IMR-90 (cell line): ENCODE data around the gene LRFN5. TPM values are rescaled to one million over a fixed set of nuclear protein-coding genes. Genes with fewer than 3 reads are reported as not detected.

Experiments
- ATAC-seq: fragments of 200-7000 bp; cut with Tn5 transposase; 2 replicates; pipeline ENCODE4 v1.9.1; 2020; ENCODE audit warnings: low read depth, mild to moderate bottlenecking, moderate library complexity
- BruUV-seq: library from RNA; stranded (reverse); fragments of 400-500 nt; replicated peaks from 2 replicates; lab custom pipeline; 2021; lab: Mats Ljungman, UMichigan
- CTCF ChIA-PET: fragments of 300-600 bp; formaldehyde crosslinking; extraction: SDS; loops from one replicate; lab custom pipeline; 2021; ENCODE audit warnings: antibody characterized with exemption; lab: Yijun Ruan, JAX
- POLR2A ChIA-PET: fragments of 300-600 bp; sonication (Branson Sonifier 250); formaldehyde crosslinking; loops from one replicate; lab custom pipeline; 2022; ENCODE audit warnings: antibody characterized with exemption; ENCODE audit not compliant: unreplicated experiment; lab: Charles Lee
- DNase-seq: peaks from one replicate; pipeline ENCODE4 v3.0.0; 2013
- H2AFZ ChIP-seq: replicated peaks from 2 replicates; pipeline ENCODE3; 2013; ENCODE audit warnings: low read length, mild to moderate bottlenecking; ENCODE audit not compliant: poor library complexity
- H2AK5ac ChIP-seq: 2 replicates; pipeline ENCODE4 v1.6.1; 2013; ENCODE audit warnings: low read depth, low read length, inconsistent platforms
- H2AK9ac ChIP-seq: replicated peaks from 2 replicates; pipeline ENCODE3; 2013; ENCODE audit warnings: mild to moderate bottlenecking, low read depth, low read length, moderate library complexity; ENCODE audit not compliant: poor library complexity
- H2BK120ac ChIP-seq: 2 replicates; pipeline ENCODE4 v1.6.1; 2013; ENCODE audit warnings: low read depth, low read length, inconsistent platforms
- H2BK15ac ChIP-seq: 3 replicates; pipeline ENCODE4 v1.6.1; 2013; ENCODE audit warnings: low read depth, low read length, inconsistent platforms
- H2BK20ac ChIP-seq: 2 replicates; pipeline ENCODE4 v1.6.1; 2013; ENCODE audit warnings: low read depth, mild to moderate bottlenecking, inconsistent platforms, low read length, moderate library complexity
- H2BK5ac ChIP-seq: 2 replicates; pipeline ENCODE4 v1.6.1; 2013; ENCODE audit warnings: mild to moderate bottlenecking, low read depth, low read length, inconsistent platforms; ENCODE audit not compliant: poor library complexity, severe bottlenecking
- H3K14ac ChIP-seq: replicated peaks from 2 replicates; pipeline ENCODE4 v1.6.1; 2013; ENCODE audit warnings: low read depth, low read length, inconsistent platforms
- H3K18ac ChIP-seq: 2 replicates; pipeline ENCODE4 v1.6.1; 2013; ENCODE audit warnings: low read depth, low read length, control low read depth
- H3K23ac ChIP-seq: 2 replicates; pipeline ENCODE4 v1.6.1; 2013; ENCODE audit warnings: low read depth, low read length, inconsistent platforms
- H3K27ac ChIP-seq: 2 replicates; pipeline ENCODE4 v1.5.1; 2013; ENCODE audit warnings: mild to moderate bottlenecking, control low read depth, low read length; ENCODE audit not compliant: insufficient read depth
- H3K27me3 ChIP-seq: 2 replicates; pipeline ENCODE4 v1.6.1; 2013; ENCODE audit warnings: low read length; ENCODE audit not compliant: control insufficient read depth, insufficient read depth
- H3K36me3 ChIP-seq: 2 replicates; pipeline ENCODE4 v1.6.1; 2013; ENCODE audit warnings: low read length, mixed read lengths; ENCODE audit not compliant: control insufficient read depth, insufficient read depth
- H3K4ac ChIP-seq: 2 replicates; pipeline ENCODE4 v1.6.1; 2013; ENCODE audit warnings: low read depth, low read length, inconsistent platforms
- H3K4me1 ChIP-seq: 2 replicates; pipeline ENCODE4 v1.6.1; 2013; ENCODE audit warnings: low read length, mixed read lengths; ENCODE audit not compliant: control insufficient read depth, insufficient read depth
- H3K4me2 ChIP-seq: 2 replicates; pipeline ENCODE4 v1.6.1; 2013; ENCODE audit warnings: low read depth, mild to moderate bottlenecking, control low read depth, low read length, moderate library complexity
- H3K4me3 ChIP-seq: 2 replicates; pipeline ENCODE4 v1.5.1; 2013; ENCODE audit warnings: low read depth, mild to moderate bottlenecking, control low read depth, low read length, moderate library complexity; ENCODE audit not compliant: insufficient read depth
- H3K56ac ChIP-seq: 2 replicates; pipeline ENCODE4 v1.6.1; 2013; ENCODE audit warnings: low read length, inconsistent platforms; ENCODE audit not compliant: insufficient read depth; ENCODE audit errors: extremely low read depth
- H3K79me1 ChIP-seq, 2 experiments: 2 replicates each; pipeline ENCODE4 v1.6.1; 2013; ENCODE audit warnings: low read length in 2 of 2, inconsistent platforms in 1 of 2, low read depth in 1 of 2
- H3K9ac ChIP-seq: 2 replicates; pipeline ENCODE4 v1.6.1; 2013; ENCODE audit warnings: low read depth, low read length, control low read depth
- H3K9me1 ChIP-seq: 2 replicates; pipeline ENCODE4 v1.6.1; 2013; ENCODE audit warnings: low read length, inconsistent platforms; ENCODE audit not compliant: insufficient read depth
- H3K9me3 ChIP-seq: 2 replicates; pipeline ENCODE4 v1.6.1; 2013; ENCODE audit warnings: low read length; ENCODE audit not compliant: control insufficient read depth, insufficient read depth
- H4K20me1 ChIP-seq: 2 replicates; pipeline ENCODE4 v1.6.1; 2013; ENCODE audit warnings: low read length, inconsistent platforms; ENCODE audit not compliant: insufficient read depth
- H4K5ac ChIP-seq: 2 replicates; pipeline ENCODE4 v1.6.1; 2013; ENCODE audit warnings: mild to moderate bottlenecking, low read depth, low read length, control low read depth
- H4K8ac ChIP-seq, 2 experiments: 2 replicates each; pipeline ENCODE4 v1.6.1; 2013; ENCODE audit warnings: low read depth in 2 of 2, low read length in 2 of 2, control low read depth in 1 of 2, inconsistent platforms in 1 of 2
- H4K91ac ChIP-seq: 2 replicates; pipeline ENCODE4 v1.6.1; 2013; ENCODE audit warnings: low read depth, low read length, inconsistent platforms; ENCODE audit not compliant: insufficient read depth
- BHLHE40 ChIP-seq: fragments of 150-350 bp; IDR thresholded peaks from 2 replicates; pipeline ENCODE4 v1.6.1; 2016; ENCODE audit warnings: mild to moderate bottlenecking, low read depth, low read length
- CEBPB ChIP-seq: IDR thresholded peaks from 2 replicates; pipeline ENCODE4 v1.6.1; 2012; ENCODE audit warnings: low read depth, low read length, improper control_type of control experiment
- CHD1 ChIP-seq: IDR thresholded peaks from 2 replicates; pipeline ENCODE4 v1.6.1; 2012; ENCODE audit warnings: low read depth, low read length, improper control_type of control experiment
- FOS ChIP-seq: fragments of 150-350 bp; IDR thresholded peaks from 2 replicates; pipeline ENCODE4 v1.6.1; 2016; ENCODE audit warnings: low read depth, low read length
- MAFK ChIP-seq: IDR thresholded peaks from 2 replicates; pipeline ENCODE4 v1.6.1; 2012; ENCODE audit warnings: low read depth, low read length, improper control_type of control experiment
- MAZ ChIP-seq: IDR thresholded peaks from 2 replicates; pipeline ENCODE4 v1.6.1; 2012; ENCODE audit warnings: low read depth, mild to moderate bottlenecking, low read length, improper control_type of control experiment, moderate library complexity, borderline replicate concordance
- MXI1 ChIP-seq: IDR thresholded peaks from 2 replicates; pipeline ENCODE4 v1.6.1; 2012; ENCODE audit warnings: low read depth, mild to moderate bottlenecking, low read length, moderate library complexity, borderline replicate concordance
- NFE2L2 ChIP-seq: fragments of 150-350 bp; IDR thresholded peaks from 2 replicates; pipeline ENCODE4 v1.6.1; 2016; ENCODE audit warnings: low read depth, mild to moderate bottlenecking, low read length
- POLR2A ChIP-seq: IDR thresholded peaks from 2 replicates; pipeline ENCODE4 v1.6.1; 2012; ENCODE audit warnings: mild to moderate bottlenecking, low read depth, low read length
- RAD21 ChIP-seq: IDR thresholded peaks from 2 replicates; pipeline ENCODE4 v1.6.1; 2012; ENCODE audit warnings: low read length, improper control_type of control experiment
- RCOR1 ChIP-seq: IDR thresholded peaks from 2 replicates; pipeline ENCODE4 v1.6.1; 2012; ENCODE audit warnings: mild to moderate bottlenecking, low read length, improper control_type of control experiment; ENCODE audit not compliant: insufficient replicate concordance
- RFX5 ChIP-seq: IDR thresholded peaks from 2 replicates; pipeline ENCODE4 v1.8.0; 2012; ENCODE audit warnings: low read depth, mild to moderate bottlenecking, low read length, moderate library complexity
- SMC3 ChIP-seq: fragments of 150-350 bp; IDR thresholded peaks from 2 replicates; pipeline ENCODE4 v1.6.1; 2016; ENCODE audit warnings: low read depth, mild to moderate bottlenecking, antibody characterized with exemption, low read length, moderate library complexity
- USF2 ChIP-seq: fragments of 150-350 bp; IDR thresholded peaks from 2 replicates; pipeline ENCODE4 v1.6.1; 2017; ENCODE audit warnings: mild to moderate bottlenecking, antibody characterized with exemption, low read length, low read depth
- WGBS, 2 experiments: methylation state at CpG; one replicate each; pipeline versions ENCODE4 v1.1.5 to v1.1.7; 2013; ENCODE audit warnings: missing lambda C conversion rate in 2 of 2; ENCODE audit not compliant: insufficient read length in 1 of 2; ENCODE audit errors: extremely low coverage in 2 of 2; 5-methylcytosine and 5-hydroxymethylcytosine counted together
- dilution Hi-C: fragments of 300-500 bp; cut with HindIII; formaldehyde crosslinking; loops from one replicate; pipeline ENCODE4 v1.14.3; 2018; ENCODE audit warnings: low sequenced_read_pairs; ENCODE audit not compliant: unreplicated experiment
- in situ Hi-C: fragments of 300-500 bp; cut with MboI; formaldehyde crosslinking; loops from 3 replicates; pipeline ENCODE4 v1.14.3; 2019; ENCODE audit warnings: low sequenced_read_pairs, inconsistent platforms, mixed read lengths
- intact Hi-C: fragments of 100-400 bp; cut with micrococcal nuclease; formaldehyde crosslinking; loops from 2 replicates; pipeline ENCODE4 v1.10.0; 2022
- polyA plus RNA-seq, 3 experiments: library from polyadenylated mRNA; depleted of rRNA; stranded (reverse); fragments of >200 nt; gene quantifications; 2 replicates each; pipeline ENCODE4 v1.2.3, GENCODE V29; 2012; ENCODE audit warnings: low replicate concordance in 1 of 3
- total RNA-seq: library from RNA; depleted of rRNA; stranded (reverse); fragments of >200 nt; gene quantifications from 2 replicates; pipeline ENCODE4 v1.2.3, GENCODE V29; 2012
- TF ChIP-seq, protein P1 (sequence below): conservative IDR thresholded peaks from 2 replicates; pipeline ENCODE4 v1.5.1; 2012; ENCODE audit warnings: mild to moderate bottlenecking, low read depth, low read length, improper control_type of control experiment
- TF ChIP-seq, protein P2 (sequence below): fragments of 150-350 bp; IDR thresholded peaks from 2 replicates; pipeline ENCODE4 v1.6.1; 2016; ENCODE audit warnings: low read depth, mild to moderate bottlenecking, low read length, moderate library complexity, borderline replicate concordance

The LRFN5 gene
- total and polyA plus RNA-seq, 2 of the 4 experiments (the other 2 are of a cell fraction) = 1.8 to 3.6 TPM

DNA sequence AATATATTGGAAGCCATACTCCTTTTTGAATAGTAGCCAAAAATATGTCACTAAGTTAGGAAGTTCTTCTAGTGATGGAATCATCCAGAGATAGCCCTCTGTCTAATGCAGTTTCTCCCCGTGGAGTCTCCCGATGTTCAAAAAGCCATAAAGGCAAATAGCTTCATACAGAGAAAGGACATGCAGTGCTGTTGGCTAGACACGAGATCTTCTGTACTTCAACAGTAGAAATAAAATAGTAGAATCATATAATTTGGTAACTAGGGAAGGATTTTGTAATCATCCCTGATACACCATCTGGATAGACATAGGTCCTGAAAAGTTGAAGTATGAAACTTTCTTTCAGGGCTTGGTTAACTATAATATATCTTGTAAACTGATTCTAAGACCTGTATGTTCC, 27.6 kb downstream of the LRFN5 start:
- Histone ChIP-seq H3K4me2 (no peak overlapping the region), H2AK9ac (no peak overlapping the region), H4K20me1 (no peaks in the 10 kb centered on the region), H3K18ac (no peak overlapping the region), H3K4me3 (no peak overlapping the region), H2AK5ac (no peak overlapping the region), H3K56ac (no peak overlapping the region), H3K36me3 (no peaks in the 10 kb centered on the region), H3K23ac (no peak overlapping the region), H2BK20ac (no peak overlapping the region), H2BK5ac (no peak overlapping the region), H2BK15ac (no peak overlapping the region), H3K4ac (no peak overlapping the region), H3K14ac (no peak overlapping the region), H3K27me3 (no peaks in the 10 kb centered on the region), H3K9ac (no peak overlapping the region), H3K79me1 (no peaks in the 10 kb centered on the region), H3K27ac (no peak overlapping the region), H4K5ac (no peak overlapping the region), H3K4me1 (no peaks in the 10 kb centered on the region), H4K8ac (no peak overlapping the region), H3K9me1 (no peaks in the 10 kb centered on the region), H3K9me3 (no peaks in the 10 kb centered on the region), H2BK120ac (no peak overlapping the region), H2AFZ (no peak overlapping the region), H4K91ac (no peak overlapping the region)
- POLR2A ChIA-PET = no interaction called here
- no peak for TF ChIP-seq POLR2A
- TF ChIP-seq BHLHE40 = no peak
- no peak for TF ChIP-seq CEBPB
- TF ChIP-seq, protein P1, sequence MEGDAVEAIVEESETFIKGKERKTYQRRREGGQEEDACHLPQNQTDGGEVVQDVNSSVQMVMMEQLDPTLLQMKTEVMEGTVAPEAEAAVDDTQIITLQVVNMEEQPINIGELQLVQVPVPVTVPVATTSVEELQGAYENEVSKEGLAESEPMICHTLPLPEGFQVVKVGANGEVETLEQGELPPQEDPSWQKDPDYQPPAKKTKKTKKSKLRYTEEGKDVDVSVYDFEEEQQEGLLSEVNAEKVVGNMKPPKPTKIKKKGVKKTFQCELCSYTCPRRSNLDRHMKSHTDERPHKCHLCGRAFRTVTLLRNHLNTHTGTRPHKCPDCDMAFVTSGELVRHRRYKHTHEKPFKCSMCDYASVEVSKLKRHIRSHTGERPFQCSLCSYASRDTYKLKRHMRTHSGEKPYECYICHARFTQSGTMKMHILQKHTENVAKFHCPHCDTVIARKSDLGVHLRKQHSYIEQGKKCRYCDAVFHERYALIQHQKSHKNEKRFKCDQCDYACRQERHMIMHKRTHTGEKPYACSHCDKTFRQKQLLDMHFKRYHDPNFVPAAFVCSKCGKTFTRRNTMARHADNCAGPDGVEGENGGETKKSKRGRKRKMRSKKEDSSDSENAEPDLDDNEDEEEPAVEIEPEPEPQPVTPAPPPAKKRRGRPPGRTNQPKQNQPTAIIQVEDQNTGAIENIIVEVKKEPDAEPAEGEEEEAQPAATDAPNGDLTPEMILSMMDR = no peak
- TF ChIP-seq MXI1 = no peak
- no peak for TF ChIP-seq RFX5
- TF ChIP-seq MAZ = no peak
- TF ChIP-seq RCOR1 = no peak
- TF ChIP-seq USF2 = no peak
- no peak for TF ChIP-seq MAFK
- no peak for TF ChIP-seq FOS
- no peak for TF ChIP-seq NFE2L2
- no peak for TF ChIP-seq CHD1
- TF ChIP-seq, protein P2, sequence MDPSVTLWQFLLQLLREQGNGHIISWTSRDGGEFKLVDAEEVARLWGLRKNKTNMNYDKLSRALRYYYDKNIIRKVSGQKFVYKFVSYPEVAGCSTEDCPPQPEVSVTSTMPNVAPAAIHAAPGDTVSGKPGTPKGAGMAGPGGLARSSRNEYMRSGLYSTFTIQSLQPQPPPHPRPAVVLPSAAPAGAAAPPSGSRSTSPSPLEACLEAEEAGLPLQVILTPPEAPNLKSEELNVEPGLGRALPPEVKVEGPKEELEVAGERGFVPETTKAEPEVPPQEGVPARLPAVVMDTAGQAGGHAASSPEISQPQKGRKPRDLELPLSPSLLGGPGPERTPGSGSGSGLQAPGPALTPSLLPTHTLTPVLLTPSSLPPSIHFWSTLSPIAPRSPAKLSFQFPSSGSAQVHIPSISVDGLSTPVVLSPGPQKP = no peak
- no peak for TF ChIP-seq RAD21
- TF ChIP-seq SMC3 = no peak
- in situ Hi-C loops = no loop called here
- ATAC-seq (no peak), DNase-seq (no peak)
- WGBS, 2 experiments = no CpG with 5 or more reads among the region's 3 CpGs
- CTCF ChIA-PET = no interaction called here
- BruUV-seq = no TSS peak
- dilution Hi-C loops = no loop called here
- intact Hi-C loops = no loop called here
